Esophagus muscularis mucosa (tissue), 4 donors: ENCODE data around the gene DMAP1. TPM values are rescaled to one million over a fixed set of nuclear protein-coding genes. Genes with fewer than 3 reads are reported as not detected.
"Not testable (repeated sequence)": the region's sequence is repeated elsewhere in the genome, so short reads cannot be mapped to it uniquely, and the experiment has no call there.

Experiments
- DNase-seq: peaks from one replicate; pipeline ENCODE4 v3.0.0-alpha.2; 2017; ENCODE audit errors: extremely low spot score
- H3K27ac ChIP-seq, 4 donors: fragments of 200-600 bp; sonication (generic); replicated peaks in 1 of 4; 1 replicate in 3 of 4; 2 replicates in 1 of 4; pipeline ENCODE4 v1.5.1; 2016 to 2019; ENCODE audit warnings: mild to moderate bottlenecking in 1 of 4
- H3K27me3 ChIP-seq, 4 donors: fragments of 200-600 bp; sonication (generic); one replicate each; pipeline versions ENCODE4 v1.5.1 to v1.6.0; 2016 to 2019
- H3K36me3 ChIP-seq, 4 donors: fragments of 200-600 bp; sonication (generic); one replicate each; pipeline ENCODE4 v1.5.1; 2016 to 2019
- H3K4me1 ChIP-seq, 4 donors: fragments of 200-600 bp; sonication (generic); one replicate each; pipeline ENCODE4 v1.5.1; 2016 to 2019
- H3K4me3 ChIP-seq, 4 donors: fragments of 200-600 bp; sonication (generic); 1 replicate in 2 of 4; 2 replicates in 2 of 4; pipeline ENCODE4 v1.5.1; 2016 to 2019; ENCODE audit warnings: mild to moderate bottlenecking in 4 of 4, moderate library complexity in 1 of 4
- H3K9me3 ChIP-seq, 4 donors: fragments of 200-600 bp; sonication (generic); 1 replicate in 3 of 4; 2 replicates in 1 of 4; pipeline ENCODE4 v1.5.1; 2016 to 2019
- EP300 ChIP-seq: sonication (generic); formaldehyde crosslinking; IDR thresholded peaks from one replicate; pipeline ENCODE4 v1.6.1; 2017; ENCODE audit warnings: antibody characterized with exemption
- POLR2A ChIP-seq: fragments of 450-650 bp; IDR thresholded peaks from one replicate; pipeline ENCODE4 v1.6.1; 2017; ENCODE audit warnings: antibody characterized with exemption, moderate library complexity, mild to moderate bottlenecking, low read depth
- POLR2AphosphoS5 ChIP-seq, 2 donors: sonication (generic); formaldehyde crosslinking; IDR thresholded peaks; one replicate each; pipeline ENCODE4 v1.6.1; 2017; ENCODE audit warnings: antibody characterized with exemption in 2 of 2
- WGBS: methylation state at CpG from one replicate; pipeline ENCODE4 v1.1.5; 2018; 5-methylcytosine and 5-hydroxymethylcytosine counted together
- intact Hi-C: fragments of 100-400 bp; cut with DNase I; formaldehyde crosslinking; loops from one replicate; pipeline ENCODE4 v1.15.1; 2023
- total RNA-seq, 4 donors: library from RNA; depleted of rRNA; stranded (reverse); fragments of >200 nt; gene quantifications; one replicate each; pipeline versions ENCODE4 v1.1.0 to v1.2.1, GENCODE V29; 2016
- TF ChIP-seq, protein P1 (sequence below), 3 experiments: fragments of 200-600 bp in 2 of 3; fragments of 450-650 bp in 1 of 3; sonication (generic) in 2 of 3; IDR thresholded peaks; one replicate each; pipeline ENCODE4 v1.5.1; 2017 to 2019; ENCODE audit warnings: antibody characterized with exemption in 3 of 3, mild to moderate bottlenecking in 2 of 3, moderate library complexity in 1 of 3

DMAP1 gene
- total RNA-seq, 4 donors from 2014 or later: 24.0 to 34.6 (median 30.4) TPM

DNA sequence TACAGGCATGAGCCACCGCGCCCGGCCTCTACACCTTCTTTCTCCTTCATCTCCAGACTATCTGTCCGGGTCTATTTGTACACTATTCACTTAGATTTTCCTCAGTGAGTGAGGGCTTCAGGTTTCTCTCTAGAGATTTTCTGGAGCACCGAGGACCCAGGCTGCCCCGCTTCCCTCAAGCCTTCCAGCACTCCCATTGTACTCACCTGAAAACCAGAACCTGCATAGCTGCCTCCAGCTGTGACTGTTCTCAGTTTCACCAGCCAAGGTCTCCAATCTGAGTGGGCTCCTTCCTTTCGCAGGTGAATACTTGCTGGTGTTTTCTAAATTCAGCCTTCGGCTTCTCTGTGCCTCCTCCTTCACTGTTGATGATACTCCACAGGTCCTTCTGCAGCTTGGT is 12.9 kb upstream of the DMAP1 start:
- intact Hi-C loops: no loop called here

DNA sequence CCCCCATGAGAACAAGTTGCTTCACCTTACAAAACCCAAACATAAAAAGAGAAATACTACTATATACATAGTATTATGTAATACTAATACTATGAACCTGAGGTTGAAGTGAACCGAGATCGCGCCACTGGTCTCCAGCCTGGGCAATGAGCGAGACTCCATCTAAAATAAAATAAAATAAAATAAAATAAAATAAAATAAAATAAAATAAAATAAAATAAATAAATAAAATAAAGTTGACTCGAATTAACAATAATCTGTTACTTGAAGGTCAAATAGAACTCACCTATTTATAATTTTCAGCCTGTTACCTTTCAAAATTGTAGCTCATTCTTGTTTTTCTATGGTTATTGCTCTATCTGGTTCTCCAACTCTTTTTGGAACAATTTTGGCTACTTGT is 6.7 kb upstream of the DMAP1 start:
- H3K4me1 ChIP-seq, DNase-seq, H3K4me3 ChIP-seq, intact Hi-C loops, H3K36me3 ChIP-seq, H3K9me3 ChIP-seq, H3K27ac ChIP-seq, H3K27me3 ChIP-seq: not testable (repeated sequence)
- 87% methylated on average over 5 of the region's 5 CpGs for WGBS

More for the DNA sequence above, 12.9 kb upstream of the DMAP1 start:
- H3K4me1 ChIP-seq: no peaks in the 10 kb centered on the region
- H3K27me3 ChIP-seq: no peaks in the 10 kb centered on the region
- TF ChIP-seq EP300 (no peak), POLR2AphosphoS5 (IDR thresholded peaks at IDR 0.05) (no peak), POLR2A (no peak)
- TF ChIP-seq, protein P1, sequence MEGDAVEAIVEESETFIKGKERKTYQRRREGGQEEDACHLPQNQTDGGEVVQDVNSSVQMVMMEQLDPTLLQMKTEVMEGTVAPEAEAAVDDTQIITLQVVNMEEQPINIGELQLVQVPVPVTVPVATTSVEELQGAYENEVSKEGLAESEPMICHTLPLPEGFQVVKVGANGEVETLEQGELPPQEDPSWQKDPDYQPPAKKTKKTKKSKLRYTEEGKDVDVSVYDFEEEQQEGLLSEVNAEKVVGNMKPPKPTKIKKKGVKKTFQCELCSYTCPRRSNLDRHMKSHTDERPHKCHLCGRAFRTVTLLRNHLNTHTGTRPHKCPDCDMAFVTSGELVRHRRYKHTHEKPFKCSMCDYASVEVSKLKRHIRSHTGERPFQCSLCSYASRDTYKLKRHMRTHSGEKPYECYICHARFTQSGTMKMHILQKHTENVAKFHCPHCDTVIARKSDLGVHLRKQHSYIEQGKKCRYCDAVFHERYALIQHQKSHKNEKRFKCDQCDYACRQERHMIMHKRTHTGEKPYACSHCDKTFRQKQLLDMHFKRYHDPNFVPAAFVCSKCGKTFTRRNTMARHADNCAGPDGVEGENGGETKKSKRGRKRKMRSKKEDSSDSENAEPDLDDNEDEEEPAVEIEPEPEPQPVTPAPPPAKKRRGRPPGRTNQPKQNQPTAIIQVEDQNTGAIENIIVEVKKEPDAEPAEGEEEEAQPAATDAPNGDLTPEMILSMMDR (IDR thresholded peaks at IDR 0.05): no peak
- no peaks in the 10 kb centered on the region for H3K9me3 ChIP-seq
- H3K36me3 ChIP-seq: no peaks in the 10 kb centered on the region
- no peak for DNase-seq
- no peak overlapping the region for H3K27ac ChIP-seq
- H3K4me3 ChIP-seq: no peak overlapping the region
- 90% methylated on average over 8 of the region's 8 CpGs for WGBS

DNA sequence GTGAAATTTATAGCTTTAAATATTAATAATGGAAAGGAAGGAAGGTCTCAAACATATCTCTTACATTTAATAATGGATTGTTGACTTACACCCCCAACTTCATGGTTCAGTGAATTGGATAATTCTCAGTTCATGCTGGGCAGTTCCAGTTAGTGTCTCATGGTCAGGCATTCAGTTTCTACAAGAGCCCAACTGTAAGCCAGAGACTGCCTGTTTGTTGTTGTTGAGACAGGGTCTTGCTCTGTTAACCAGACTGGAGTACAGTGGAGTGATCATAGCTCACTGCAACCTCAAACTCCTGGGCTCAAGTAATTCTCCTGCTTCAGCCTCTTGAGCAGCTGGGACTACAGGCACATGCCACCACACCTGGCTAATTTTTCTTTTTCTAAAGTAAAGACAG is 5.0 kb upstream of the DMAP1 start:
- H3K27me3 ChIP-seq: no peaks in the 10 kb centered on the region
- H3K27ac ChIP-seq: no peak overlapping the region
- TF ChIP-seq POLR2AphosphoS5 (IDR thresholded peaks at IDR 0.05): no peak
- no peak for TF ChIP-seq POLR2A
- TF ChIP-seq, protein P1 (IDR thresholded peaks at IDR 0.05): no peak
- no peak for TF ChIP-seq EP300
- no peaks in the 10 kb centered on the region for H3K9me3 ChIP-seq
- peaks cover 6 to 8% (median 7%) of the 10 kb centered on the region in 4 donors for H3K4me1 ChIP-seq
- DNase-seq: no peak
- no peak overlapping the region for H3K4me3 ChIP-seq
- intact Hi-C loops: no loop called here
- no peaks in the 10 kb centered on the region for H3K36me3 ChIP-seq

DNA sequence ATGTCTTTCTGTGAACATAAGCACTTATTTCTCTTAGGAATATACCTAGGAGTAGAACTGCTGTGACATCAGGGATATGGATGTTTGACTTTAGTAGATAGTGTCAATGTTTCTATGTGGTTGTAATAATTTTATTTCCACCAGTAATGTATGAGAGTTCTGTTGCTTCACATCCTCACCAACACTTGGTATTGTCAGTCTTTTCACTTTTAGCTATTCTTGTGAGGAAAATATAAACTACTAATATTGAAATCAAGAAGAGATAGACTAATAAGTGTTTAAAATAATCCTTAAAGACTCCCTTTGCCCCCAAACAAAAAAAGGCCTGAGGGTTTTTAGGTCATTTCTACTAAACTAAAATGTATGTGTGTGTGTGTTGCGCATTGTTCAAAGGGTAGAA is 2.7 kb upstream of the DMAP1 start:
- H3K4me1 ChIP-seq: peaks cover 16 to 23% (median 19%) of the 10 kb centered on the region in 4 donors
- no peak overlapping the region for H3K27ac ChIP-seq
- WGBS: 95% methylated on average over 1 of the region's 1 CpG
- no peak overlapping the region for H3K4me3 ChIP-seq
- no peaks in the 10 kb centered on the region for H3K9me3 ChIP-seq
- H3K36me3 ChIP-seq: peaks cover 0 to 13% (median 10%) of the 10 kb centered on the region in 4 donors
- TF ChIP-seq POLR2A (no peak), POLR2AphosphoS5 (IDR thresholded peaks at IDR 0.05) (no peak), EP300 (no peak)
- TF ChIP-seq, protein P1 (IDR thresholded peaks at IDR 0.05): no peak
- intact Hi-C loops: loop anchor here (10.0 kb wide), 2 partner anchors 144 to 444 kb away; partner anchors contain the start of gene ERI3
- DNase-seq: no peak
- H3K27me3 ChIP-seq: no peaks in the 10 kb centered on the region

DNA sequence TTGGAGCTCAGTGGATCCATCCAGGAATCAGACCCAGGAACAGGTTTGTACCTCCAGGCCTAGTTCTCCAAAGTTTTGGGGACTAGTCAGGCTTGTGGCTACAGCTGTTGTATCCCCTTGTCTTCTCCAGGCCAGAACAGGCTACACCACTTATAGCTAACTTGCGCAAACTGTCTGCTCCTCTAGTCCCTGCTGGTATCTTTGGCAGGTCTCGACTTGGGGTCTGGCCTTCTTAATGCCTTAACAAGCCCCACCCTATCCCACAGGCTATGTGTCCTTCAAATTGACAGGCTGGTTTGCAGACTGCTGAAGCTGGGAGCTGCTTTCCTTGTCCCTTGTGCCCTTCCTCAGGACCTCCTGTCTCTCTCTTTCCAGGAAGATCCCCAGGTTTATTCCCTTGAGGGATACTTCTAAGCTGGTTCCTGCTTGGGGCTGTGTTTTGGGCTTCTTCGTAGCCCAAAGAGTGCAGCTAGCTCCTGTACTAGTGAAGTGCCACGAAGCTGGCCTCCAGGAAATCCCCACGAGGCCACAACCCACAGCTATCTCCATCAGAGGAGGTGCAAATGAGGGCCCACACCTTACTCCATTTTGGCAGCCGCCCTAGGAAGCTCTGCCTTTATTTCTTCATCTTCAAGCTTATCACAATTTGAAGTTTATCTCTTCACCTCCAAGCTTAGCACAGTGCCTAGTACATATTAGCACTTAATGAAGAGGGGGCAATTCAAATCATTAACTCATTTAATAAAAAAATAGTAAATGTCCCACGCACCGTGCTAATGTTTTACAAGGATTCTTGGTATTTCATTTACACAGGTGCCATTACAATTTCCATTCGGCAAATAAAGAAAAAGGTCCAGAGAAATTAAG is 683 bp upstream of the DMAP1 start:
- whole genome bisulfite sequencing: 40% methylated on average over 8 of the region's 9 CpGs
- peak overlapping the region; percentile 79 to 84 (median 82) for H3K27ac ChIP-seq
- TF ChIP-seq POLR2AphosphoS5 (IDR thresholded peaks at IDR 0.05) (no peak), EP300 (no peak), POLR2A (no peak)
- TF ChIP-seq, protein P1 (IDR thresholded peaks at IDR 0.05): no peak
- intact Hi-C loops: loop anchor here (10.0 kb wide), 2 partner anchors 142 to 442 kb away; partner anchors contain the start of gene ERI3
- H3K9me3 ChIP-seq: no peaks in the 10 kb centered on the region
- H3K4me3 ChIP-seq: peak overlapping the region; percentile 83 to 98 (median 90)
- peaks cover 16 to 29% (median 26%) of the 10 kb centered on the region in 4 donors for H3K4me1 ChIP-seq
- H3K27me3 ChIP-seq: no peaks in the 10 kb centered on the region
- H3K36me3 ChIP-seq: peaks cover 0 to 33% (median 23%) of the 10 kb centered on the region in 4 donors
- DNase-seq: no peak
